ENCODE measurements around the gene ZC3H12A.
A peak's percentile ranks its signal among the peaks of the same experiment; 100 is the strongest.

Gene ZC3H12A

DNA sequence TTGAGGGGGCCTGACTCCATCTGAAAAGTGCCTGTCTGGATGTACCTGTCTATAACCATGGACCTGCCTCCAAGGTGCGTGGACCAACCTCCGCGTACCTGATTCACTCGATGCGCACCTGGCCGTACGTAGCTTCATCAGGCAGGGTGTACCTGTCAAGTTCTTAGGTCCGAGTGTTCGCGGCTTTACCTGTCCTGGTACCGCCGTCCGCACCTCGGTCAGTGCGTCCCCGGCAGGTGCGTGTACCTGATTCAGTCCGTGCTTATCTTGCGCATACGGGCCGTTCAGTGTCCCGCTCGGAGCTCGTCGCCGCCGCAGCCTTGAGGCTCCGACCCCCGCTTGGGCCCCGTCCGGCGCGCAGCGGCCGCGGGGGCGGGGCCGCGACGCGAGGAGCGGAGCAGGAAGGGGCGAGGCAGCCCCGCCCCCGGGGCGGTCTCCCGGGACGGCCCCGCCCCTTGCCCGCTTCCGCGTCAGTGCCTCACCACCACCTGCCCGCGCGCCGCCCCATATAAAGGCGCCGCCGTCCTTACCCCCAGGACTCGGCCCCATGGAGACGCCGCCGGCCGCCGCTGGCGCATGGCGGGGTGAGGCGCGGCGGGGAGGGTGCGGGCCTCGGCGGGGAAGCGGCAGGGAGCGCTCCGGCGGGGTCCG, at the start of gene ZC3H12A:
TSS of gene ZC3H12A (plus strand) at position 535 of the 651 bp plus-strand sequence. CDS start 917 bp downstream, outside the sequence.
- peak; percentile 94 for DNase-seq

DNA sequence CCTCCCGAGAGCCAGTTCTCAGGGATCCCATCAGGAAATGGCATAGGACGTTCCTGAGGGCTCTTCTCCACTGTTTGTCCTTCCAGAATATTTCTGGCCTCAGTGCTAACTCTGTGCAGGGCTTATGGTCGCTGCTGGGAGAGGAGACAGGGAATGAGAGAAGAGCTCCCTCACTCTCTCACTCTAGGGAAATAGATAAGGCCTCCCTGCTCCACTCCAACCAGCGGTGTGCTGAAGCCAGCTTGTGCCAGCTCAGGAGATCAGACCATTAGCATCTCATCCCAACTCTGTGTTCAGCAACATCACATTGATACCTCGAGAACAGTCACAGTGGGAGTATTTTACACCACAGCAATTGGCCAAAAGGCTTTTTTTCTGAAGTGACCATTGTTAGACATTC, 49.2 kb upstream of the ZC3H12A start:
- no peak for DNase-seq

DNA sequence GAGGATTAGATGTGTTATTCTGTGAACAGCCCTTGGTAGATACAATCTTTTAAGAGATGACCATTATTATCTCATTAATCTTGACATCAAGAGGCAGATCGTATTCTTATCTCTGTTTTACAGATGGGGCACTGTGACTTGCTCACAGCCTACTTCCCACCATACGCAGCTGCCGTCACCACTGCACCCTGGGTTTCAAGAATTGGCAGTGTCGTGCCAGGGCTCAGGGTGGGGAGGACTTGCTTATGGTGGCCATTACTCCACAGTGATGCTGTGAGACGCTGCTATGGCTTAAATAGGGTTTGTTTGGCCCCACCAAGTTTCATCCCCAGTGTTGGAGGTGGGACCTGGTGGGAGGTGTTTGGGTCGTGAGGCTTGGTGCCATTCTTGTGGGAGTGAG, 45.4 kb upstream of the ZC3H12A start:
- DNase-seq: no peak

DNA sequence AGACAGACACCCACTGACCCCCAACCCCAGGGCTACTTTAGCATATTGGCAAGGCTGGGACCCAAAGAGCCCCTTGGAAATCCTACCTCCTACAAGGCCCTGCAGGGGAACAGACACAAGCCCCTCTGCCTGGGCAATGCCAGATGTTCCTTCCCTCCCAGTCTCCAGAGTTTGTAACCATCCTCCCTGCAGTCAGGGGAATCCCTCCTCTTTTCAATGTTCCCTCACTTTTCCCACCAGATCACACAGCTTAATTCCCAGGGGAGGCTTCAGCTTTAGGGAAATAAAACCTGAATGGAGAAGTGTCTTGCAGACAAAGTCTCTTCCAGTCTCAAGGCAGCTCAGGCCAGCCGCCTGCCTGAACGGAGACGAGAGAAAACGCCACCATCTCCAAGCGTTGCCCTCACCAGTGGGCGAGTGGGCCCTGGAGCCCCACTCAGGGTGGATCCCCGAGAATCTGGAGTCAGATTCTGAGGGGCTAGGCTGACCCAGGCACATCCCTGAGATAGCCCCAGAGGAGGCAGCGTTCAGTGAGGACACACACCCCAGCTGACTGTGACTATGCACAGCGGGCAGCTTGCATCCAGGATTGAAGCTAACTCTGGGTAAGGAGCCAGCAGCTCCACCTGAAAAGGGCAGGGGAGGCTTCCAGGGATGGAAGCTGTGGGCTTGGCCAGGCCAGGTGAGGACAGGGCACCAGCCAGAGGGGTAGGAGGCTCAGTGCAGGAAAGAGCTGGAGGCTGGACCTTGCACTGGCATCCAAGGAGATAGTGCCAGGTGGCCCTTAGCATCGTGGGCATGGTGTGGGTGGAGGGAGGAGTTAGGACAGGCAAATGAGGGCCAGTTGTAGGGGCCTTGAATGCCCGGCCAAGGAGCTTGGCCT, 44.0 kb upstream of the ZC3H12A start:
- DNase-seq: no peak

DNA sequence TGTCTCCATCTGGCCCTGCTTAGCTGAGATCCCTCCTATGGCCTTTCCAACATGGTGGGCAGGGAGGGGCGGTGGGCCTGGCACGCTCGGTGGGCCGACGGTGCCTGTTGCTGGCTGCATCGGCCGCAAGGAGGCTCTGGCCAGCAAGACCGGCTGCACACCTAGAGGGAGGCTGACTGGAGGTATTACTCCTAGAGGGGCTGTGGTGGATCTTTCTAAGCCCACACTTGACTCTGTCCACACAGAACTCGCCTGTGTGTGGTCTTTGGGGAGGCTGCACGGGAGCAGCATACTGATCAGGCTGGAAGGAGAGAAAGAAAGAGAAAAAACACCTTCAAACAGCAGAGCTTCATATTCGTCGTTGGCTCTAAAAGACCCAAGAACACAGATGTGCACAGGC, 41.7 kb upstream of the ZC3H12A start:
- no peak for DNase-seq

DNA sequence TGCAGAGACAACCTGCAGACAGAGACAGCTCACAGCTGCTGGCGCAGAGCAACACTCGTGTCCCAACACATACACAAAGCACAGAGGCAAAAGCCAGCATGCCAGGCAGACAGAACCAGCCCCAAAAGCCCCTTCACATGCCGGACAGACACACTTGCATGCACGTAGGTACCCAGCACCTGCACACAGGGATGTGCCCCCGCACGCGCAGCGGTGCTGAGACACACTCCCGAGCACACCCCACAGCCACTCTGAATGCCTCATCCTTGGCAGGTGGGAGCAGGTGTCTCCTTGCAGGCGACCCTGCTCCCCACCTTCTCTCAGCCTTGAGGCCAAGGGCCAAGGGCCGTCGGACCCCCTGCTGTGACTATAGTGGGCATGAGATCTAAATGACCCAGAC, 41.2 kb upstream of the ZC3H12A start:
- no peak for DNase-seq

DNA sequence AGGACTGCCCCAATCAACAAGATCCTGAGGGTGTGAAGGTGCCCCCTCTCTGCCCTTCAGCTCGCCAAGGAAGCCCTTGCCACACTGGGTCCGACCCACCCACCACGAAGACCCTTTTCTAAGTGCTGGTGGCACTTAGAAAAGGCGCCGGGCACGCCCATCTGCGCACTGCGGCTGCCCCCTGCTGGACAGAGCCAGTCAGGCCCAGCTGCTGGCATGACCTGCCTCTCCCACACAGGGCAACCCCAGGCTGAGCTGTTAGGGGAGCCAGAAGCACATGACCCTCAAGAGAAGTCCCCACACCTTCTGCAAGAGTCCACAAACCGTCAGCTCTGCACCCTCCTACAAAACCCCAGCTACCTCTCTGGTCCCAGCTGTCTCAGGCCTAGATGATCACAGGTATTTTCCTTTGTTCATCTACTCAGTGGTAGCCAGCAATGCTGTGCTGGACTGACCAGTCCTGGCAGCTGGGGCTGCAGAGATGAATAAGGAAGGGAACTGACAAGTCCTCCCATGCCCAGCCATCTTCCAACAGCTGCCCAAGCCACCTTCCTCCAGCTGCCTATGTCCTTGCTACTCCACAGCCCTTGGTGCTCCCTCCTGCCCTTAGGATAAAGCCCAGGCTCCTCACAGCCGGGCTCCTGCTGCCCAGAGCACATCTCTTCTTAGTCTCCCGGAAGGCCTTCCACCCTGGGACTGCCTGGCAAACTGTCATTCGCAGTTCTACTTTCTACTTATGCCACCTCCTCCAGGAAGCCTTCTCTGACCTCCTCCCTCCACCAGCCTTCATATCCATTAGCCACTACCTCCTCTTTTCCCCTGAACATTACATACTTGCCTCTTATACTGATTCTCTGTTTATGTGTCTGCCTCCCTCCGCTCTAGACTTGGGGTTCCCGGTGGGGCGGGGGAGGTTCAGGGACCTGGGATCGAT, 39.8 kb upstream of the ZC3H12A start:
- DNase-seq: peak; percentile 72

DNA sequence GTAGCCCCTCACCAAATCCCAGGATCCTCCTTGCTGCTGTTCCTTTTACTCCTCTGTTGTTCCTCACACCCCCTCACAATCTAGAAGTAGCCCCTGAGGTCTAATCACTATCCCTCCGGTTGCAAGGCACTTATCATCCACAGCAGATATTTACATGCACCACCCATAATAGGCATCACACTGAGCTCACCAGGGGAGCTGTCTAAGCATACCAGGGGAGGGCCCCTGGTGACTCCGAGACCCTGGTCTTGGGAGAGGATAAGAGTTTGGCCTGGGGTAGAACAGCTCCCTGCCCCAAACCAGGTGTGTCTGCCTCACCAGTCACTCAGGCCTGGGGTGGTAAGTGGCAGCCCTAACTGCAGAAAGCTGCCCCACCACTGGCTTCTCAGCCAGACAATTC, 37.3 kb upstream of the ZC3H12A start:
- no peak for DNase-seq

DNA sequence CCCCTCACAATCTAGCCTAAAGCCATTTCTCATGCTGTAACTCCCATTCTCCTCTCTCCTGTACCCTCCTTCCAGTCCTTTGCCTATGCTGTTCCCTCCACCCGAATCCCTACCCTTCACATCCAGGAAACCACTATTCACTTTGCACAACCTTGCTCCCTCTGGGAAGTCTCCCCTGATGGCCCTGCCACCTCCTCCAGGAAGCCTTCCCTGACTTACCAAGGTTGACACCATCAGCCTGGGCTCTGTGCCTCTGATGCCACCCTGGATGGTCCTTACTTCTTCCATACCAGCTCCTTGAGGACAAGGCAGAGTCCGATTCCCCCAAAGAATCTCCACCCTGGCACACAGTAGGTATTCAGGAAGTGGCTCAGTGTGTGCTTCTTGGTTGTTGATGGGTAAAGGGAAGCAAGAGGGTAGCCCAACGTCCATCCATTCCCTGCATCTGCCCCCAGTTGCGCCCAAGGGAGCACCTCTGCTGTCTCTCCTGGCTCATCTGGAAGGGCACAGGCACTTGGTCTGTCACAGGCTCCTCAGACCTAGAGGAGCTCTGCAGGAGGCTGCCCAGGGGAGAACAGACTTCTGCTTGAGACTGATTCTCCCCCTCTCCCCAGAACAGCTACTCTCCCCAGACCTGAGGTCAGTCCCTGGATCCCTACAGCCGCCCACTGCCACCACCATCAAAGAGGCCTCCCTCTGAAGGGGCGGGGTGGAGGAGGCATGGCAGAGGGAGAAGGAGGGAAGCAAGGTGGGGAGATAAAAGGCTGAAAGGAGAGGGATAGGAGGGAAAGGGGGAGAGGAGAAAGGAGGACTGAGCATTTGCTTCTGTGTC, 36.1 kb upstream of the ZC3H12A start:
- no peak for DNase-seq

DNA sequence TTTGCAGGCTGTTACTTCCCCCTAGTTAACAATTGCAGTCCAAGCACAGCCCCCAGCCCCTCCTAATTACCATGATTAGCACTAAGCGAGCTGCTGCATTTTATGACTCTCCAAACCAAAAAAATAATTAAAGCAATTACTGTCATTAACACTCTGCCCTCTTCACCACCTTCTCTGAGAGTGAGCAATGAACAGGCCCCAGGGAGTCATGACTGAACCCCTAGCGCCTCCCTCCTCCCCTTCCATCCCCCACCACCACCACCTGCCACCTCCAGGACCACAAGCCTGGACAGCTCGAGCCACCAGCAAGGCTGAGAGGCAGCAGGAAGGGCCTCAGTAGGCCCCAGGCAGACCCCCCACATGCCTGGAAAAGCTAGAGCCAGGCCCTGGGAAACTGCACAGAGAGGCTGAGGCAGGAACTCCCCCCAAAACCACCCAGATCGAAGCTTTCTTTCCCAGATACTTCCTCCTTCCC, 35.5 kb upstream of the ZC3H12A start:
- no peak for DNase-seq

DNA sequence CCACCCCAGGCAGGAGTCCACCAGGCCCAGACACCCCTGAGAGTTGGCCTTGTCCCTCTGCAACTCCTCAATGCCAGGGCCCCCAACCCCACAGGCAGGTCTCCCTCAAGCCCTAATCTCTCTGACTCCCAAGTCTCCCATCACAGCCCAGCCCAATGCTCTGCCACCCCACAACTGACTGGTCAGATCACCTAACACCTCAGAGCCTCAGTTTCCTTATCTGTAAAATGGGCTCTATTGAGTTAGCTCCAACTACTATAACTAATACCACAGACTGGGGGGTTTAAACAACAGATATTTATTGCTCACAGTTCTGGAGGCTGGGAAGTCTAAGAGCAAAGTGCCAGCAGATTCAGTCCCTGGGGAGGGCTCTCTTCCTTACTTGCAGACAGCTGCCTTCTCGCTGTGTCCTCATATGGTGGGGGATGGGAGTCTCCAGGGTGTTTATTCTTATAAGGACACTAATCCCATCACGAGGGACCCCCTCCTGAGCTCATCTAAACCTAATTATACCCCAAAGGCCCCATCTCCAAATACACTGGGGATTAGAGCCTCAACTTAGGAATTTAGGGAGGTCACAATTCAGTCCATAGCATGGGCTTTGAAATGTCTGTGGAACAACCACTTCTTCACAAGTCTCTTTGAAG, 34.9 kb upstream of the ZC3H12A start:
- no peak for DNase-seq

DNA sequence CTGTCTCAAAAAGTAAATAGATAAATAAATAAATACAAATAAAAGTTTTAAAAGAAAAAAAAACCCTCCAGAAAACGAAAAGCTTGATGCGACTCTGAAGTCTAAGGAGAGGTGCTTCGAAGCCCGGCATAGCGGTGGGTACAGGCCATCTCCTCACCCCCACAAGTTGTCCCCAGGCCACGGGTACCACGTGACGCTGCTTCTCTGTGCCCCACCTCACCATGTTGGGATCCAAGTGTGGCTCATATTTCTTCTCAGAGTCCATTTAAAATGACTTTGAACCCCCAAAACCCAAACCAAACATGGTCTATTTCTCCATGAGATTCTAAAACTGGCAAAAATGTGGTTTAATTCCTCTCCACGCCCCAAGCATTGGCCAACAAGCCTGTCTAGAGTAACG, 32.9 kb upstream of the ZC3H12A start:
- DNase-seq: no peak

DNA sequence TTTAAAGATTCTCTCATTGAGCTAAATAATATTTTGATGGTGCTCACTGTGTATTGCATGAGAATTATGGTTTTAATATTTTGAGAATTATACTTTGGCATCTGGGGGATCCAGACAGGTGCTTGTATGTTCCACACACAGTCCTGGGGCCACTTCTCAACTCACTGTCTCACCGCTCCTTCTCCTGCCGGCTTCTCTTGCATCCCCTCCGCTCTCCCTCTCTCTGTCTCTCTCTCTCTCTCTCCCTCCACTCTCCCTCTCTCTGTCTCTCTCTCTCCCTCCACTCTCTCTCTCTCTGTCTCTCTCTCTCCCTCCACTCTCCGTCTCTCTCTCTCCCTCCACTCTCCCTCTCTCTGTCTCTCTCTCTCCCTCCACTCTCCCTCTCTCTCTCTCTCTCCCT, 32.2 kb upstream of the ZC3H12A start:
- no peak for DNase-seq

DNA sequence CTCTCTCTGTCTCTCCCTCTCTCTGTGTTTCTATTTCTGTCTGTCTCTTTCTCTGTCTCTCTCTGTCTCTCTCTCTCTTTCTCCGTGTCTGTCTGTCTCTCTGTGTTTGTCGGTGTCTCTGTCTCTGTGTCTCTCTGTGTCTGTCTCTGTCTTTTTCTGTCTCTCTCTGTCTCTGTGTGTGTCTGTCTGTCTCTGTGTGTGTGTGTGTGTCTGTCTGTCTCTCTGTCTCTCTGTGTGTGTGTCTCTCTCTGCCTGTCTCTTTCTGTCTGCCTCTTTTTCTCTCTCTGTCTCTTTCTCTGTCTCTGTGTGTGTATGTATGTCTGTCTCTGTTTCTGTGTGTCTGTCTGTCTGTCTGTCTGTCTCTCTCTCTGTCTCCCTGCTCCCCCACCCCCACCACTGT, 31.7 kb upstream of the ZC3H12A start:
- no peak for DNase-seq

DNA sequence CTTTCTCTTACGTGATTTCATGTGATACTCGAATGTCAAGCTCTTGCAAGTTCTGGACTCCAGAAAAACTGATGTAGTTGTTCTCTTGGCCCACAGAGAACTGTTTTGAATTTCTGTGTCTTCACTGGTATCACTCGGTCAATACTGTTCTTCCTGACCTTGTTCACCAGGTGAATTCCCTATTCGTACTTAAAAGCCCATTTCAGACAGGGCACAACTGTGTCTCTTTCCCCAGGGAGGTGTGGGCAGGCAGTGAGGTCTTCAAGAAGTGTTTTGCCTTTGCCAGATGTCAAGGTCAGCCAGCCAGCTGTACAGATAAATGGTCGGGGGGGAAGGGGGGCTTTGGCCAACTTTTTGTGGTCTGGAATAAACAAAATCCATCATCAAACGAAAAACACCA, 27.5 kb upstream of the ZC3H12A start:
- DNase-seq: no peak

DNA sequence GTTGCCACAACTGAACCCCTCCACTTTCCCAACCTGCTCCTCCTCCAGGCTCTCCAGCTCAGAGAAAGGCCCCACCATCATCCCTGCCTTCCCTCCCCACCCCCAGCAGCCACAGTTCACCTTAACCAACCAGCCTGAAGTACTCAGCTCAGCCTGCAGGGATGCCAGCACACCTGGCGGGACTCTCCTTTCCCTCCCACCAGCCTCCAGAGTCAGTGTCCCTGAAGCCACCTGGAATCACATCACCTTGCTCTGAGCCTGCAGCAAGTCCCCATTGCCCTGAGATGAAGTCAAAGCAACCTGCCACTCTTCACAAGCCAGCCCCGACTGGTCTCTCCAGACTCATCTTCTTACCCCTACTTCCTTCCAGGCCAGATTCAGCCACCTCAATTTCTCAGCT, 26.2 kb upstream of the ZC3H12A start:
- no peak for DNase-seq

DNA sequence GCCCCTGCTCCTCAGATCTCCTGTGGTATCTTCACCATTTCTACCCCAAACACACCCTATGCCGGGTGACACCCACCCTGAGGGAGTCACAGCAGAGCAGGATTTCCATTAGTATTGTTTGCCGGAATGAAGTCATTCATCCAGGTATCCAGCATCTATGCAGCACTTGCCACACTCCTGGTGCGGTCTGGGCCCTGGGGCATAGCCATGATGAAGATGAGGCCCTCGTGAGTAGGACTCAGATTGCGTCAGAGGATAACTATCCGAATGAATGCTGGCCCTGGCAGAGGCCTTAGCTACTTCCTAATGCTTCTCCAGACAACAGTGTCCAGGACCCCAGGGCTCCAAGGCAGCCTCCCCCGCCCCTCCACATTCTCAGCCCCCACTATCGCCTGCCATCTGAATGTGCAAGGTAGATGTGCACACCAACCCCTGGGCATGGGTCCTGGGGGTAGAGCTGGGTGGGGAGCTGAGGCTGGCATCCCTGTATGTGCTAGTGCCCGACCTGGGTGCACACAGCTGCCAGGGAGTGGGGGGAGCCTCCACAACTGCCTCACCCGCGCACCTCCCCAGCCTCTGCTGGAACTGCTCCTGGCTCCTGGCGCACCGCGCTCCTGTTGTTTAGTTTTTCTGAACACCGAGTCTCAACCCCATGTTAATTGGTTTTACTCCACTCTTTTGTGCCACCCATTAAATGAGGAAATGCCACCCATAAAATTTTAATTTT, 25.5 kb upstream of the ZC3H12A start:
- DNase-seq: no peak

DNA sequence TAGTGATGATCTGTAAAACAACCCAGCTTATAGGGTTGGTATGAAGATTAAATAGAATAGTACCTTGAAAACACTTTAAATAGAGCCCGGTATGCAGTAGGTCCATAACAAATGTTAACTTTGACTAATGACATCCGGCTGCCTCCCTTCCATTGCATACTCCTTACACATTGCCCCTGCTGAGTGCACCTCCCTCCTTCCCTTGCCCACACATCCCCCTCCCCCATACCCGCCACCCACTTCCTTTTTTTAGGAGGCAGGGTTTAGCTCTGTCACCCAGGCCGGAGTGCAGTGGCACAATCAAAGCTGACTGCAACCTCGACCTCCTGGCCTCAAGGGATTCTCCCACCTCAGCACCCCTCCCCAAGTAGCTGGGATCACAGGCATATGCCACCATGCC, 24.4 kb upstream of the ZC3H12A start:
- peak; percentile 65 for DNase-seq

DNA sequence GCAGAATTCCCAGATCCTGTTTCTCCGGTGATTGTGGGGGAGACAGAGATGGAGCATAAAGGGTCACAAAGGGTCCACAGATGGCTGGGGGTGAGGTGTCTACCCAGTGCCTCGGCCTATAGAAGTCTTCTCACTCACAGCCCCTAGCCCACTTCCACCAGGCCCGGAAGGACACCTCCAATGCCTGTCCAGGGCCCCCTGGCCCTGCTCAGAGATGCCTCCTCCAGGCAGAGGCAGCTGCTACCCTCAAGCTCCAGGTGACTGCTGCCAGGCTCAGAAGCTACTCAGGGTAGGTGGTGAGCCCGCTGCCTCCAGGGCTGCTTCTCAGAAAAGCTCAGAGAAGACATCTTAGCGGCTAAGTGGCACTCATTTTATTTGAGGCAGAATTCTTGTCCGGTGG, 22.0 kb upstream of the ZC3H12A start:
- no peak for DNase-seq

DNA sequence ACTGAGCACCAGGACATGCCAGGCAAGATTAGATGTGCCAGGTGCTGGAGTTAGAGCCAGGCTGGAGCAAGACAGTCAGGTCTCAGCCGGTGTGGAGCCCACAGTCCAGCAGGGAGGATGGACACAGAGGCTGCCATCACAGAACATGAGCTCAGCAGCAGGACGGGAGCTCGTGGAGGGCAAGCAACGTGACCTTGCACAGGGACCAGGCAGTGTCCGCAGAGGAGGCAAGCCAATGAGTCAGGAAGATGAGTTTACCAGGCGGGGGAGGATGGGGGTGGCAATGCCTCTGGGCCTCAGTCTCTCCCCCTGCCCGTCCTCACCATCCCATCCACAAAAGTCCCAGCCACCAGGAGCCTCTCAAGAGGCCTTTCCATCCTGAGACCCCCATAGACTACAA, 20.7 kb upstream of the ZC3H12A start:
- no peak for DNase-seq

DNA sequence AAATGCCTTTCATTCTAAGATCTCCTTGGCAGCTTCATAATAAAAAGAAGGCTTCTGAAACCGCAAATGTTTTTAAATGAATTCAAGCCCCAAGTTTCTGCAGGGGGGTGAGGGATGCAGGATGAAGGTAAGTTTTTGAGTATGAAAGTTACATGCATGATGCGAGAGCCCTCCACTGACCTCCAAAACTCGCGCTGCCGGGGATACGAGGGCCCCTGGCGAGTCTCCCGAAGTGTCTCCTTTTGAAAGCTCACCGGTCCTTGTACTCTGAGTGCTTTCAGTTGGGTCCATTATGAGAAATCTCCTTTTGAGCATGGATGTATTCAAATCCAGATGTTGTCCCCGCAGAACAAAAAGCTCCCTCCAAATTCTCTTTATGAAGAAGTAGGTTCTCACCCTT, 18.9 kb upstream of the ZC3H12A start:
- DNase-seq: no peak
